HepG2 (cell line): Measurements from ENCODE around the gene CST3. TPM values are rescaled to one million over a fixed set of nuclear protein-coding genes. Genes with fewer than 3 reads are reported as not detected.

Experiments used
- HNF4G ChIP-seq, 2 experiments: sonication (generic) in 1 of 2; formaldehyde crosslinking in 1 of 2; IDR thresholded peaks; 2 replicates each; pipeline versions ENCODE4 v1.4.0 to v1.6.1; 2011 to 2020; ENCODE audit warnings: borderline replicate concordance in 2 of 2, low read depth in 2 of 2, mild to moderate bottlenecking in 2 of 2, low read length in 1 of 2, missing genetic modification reagents in 1 of 2, moderate library complexity in 1 of 2
- KMT2B ChIP-seq: IDR thresholded peaks from 2 replicates; pipeline ENCODE4 v1.6.1; 2016; ENCODE audit warnings: missing genetic modification reagents, missing compliant biosample characterization
- MED13 ChIP-seq: sonication (generic); formaldehyde crosslinking; IDR thresholded peaks from 2 replicates; pipeline ENCODE4 v1.5.0; 2020; ENCODE audit warnings: missing genetic modification reagents
- NFAT5 ChIP-seq: sonication (generic); formaldehyde crosslinking; IDR thresholded peaks from 2 replicates; pipeline ENCODE4 v1.4.0; 2020; ENCODE audit warnings: missing genetic modification reagents
- PHF21A ChIP-seq: sonication (generic); formaldehyde crosslinking; IDR thresholded peaks from 2 replicates; pipeline ENCODE4 v1.5.0; 2020; ENCODE audit warnings: mild to moderate bottlenecking, missing genetic modification reagents
- YY1 ChIP-seq: IDR thresholded peaks from 2 replicates; pipeline ENCODE4 v1.6.1; 2011; ENCODE audit warnings: low read length, low read depth, moderate library complexity, mild to moderate bottlenecking; ENCODE audit not compliant: insufficient read depth, insufficient replicate concordance
- ZNF501 ChIP-seq: sonication (generic); formaldehyde crosslinking; IDR thresholded peaks from 2 replicates; pipeline ENCODE4 v1.5.1; 2020; ENCODE audit warnings: mild to moderate bottlenecking, moderate library complexity, missing genetic modification reagents
- ZNF569 ChIP-seq: sonication (generic); formaldehyde crosslinking; IDR thresholded peaks from 2 replicates; pipeline ENCODE4 v1.5.0; 2020; ENCODE audit warnings: mild to moderate bottlenecking, missing genetic modification reagents, moderate library complexity, borderline replicate concordance
- ZNF572 ChIP-seq: sonication (generic); formaldehyde crosslinking; IDR thresholded peaks from 2 replicates; pipeline ENCODE4 v1.5.1; 2020; ENCODE audit warnings: mild to moderate bottlenecking, missing genetic modification reagents
- ZNF614 ChIP-seq: IDR thresholded peaks from 2 replicates; pipeline ENCODE4 v1.6.1; 2018; ENCODE audit warnings: missing biosample characterization, missing genetic modification reagents, inconsistent platforms, borderline replicate concordance
- ZNF674 ChIP-seq: sonication (generic); formaldehyde crosslinking; IDR thresholded peaks from 2 replicates; pipeline ENCODE4 v1.5.0; 2020; ENCODE audit warnings: low read depth, mild to moderate bottlenecking, missing genetic modification reagents
- ZNF709 ChIP-seq: sonication (generic); formaldehyde crosslinking; IDR thresholded peaks from 2 replicates; pipeline ENCODE4 v1.5.0; 2020; ENCODE audit warnings: mild to moderate bottlenecking, missing genetic modification reagents
- ZSCAN25 ChIP-seq: sonication (generic); formaldehyde crosslinking; IDR thresholded peaks from 2 replicates; pipeline ENCODE4 v1.8.0; 2022; ENCODE audit warnings: mild to moderate bottlenecking, missing genetic modification reagents
- ZUFSP ChIP-seq: sonication (generic); formaldehyde crosslinking; IDR thresholded peaks from 2 replicates; pipeline ENCODE4 v1.9.0; 2021; ENCODE audit warnings: missing genetic modification reagents, mild to moderate bottlenecking, borderline replicate concordance
- polyA plus RNA-seq, 8 experiments: library from polyadenylated mRNA; depleted of rRNA in 3 of 8; stranded (reverse) in 7 of 8; unstranded in 1 of 8; fragments of >200 nt; fragmentation: Illumina TruSeq in 4 of 8; extraction: Trizol in 4 of 8; gene quantifications; 2 replicates each; pipeline versions ENCODE4 v1.2.1 to v1.2.3, GENCODE V29; 2011 to 2016; ENCODE audit warnings: low read depth in 4 of 8, missing spikeins in 1 of 8, mixed read lengths in 1 of 8; ENCODE audit not compliant: insufficient read depth in 1 of 8
- total RNA-seq, 5 experiments: library from RNA; depleted of rRNA; stranded (reverse); fragments of >200 nt; fragmentation: Illumina TruSeq; extraction: Trizol; gene quantifications; 2 replicates each; pipeline ENCODE4 v1.2.3, GENCODE V29; 2016; ENCODE audit warnings: low read depth in 1 of 5
- TF ChIP-seq, protein P1 (sequence below): sonication (generic); formaldehyde crosslinking; IDR thresholded peaks from 2 replicates; pipeline ENCODE4 v1.4.0; 2020; ENCODE audit warnings: missing genetic modification reagents
- TF ChIP-seq, protein P2 (sequence below): sonication (generic); formaldehyde crosslinking; IDR thresholded peaks from 2 replicates; pipeline ENCODE4 v1.4.0; 2020; ENCODE audit warnings: missing genetic modification reagents

Gene CST3
- total and polyA plus RNA-seq, 2 of the 13 experiments (the other 11 are each of a cell fraction or from before 2014, with no cell fraction given) = 690 to 1,005 TPM

DNA sequence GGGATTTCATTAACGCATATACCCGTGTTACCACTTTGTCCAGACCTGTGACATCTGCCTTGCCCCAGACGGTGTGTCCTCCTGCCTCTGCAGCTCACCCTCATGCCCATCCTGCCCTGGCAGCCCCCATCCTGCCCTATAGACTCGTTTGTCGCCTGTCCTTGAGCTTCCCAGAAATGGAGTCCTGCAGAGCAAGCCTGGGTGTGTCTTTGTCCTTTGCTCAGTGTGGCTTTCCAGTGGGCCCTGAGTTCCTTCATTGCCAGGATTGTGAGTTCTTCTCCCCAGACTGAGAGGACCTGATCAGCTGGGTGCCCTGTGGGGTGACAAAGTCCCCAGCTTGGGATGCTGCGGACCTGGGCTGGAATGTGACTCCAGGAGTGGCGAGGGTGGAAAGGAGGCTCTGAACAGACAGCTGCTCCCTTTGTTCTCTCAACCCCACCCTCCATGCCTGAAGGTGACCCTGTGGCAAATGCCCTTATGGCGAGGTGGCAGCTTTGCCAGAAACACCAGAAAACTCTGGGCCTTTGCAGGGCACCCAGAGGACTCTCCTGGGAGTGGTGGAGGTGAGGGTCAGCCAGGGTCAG, 2.4 kb upstream of the CST3 start (continued):
- TF ChIP-seq NFAT5 (CRISPR knock-in tag) (peak; percentile 29), ZNF674 (no peak), ZNF501 (CRISPR knock-in tag) (peak; percentile 20; the same call in 1 of the 2 replicates), ZSCAN25 (CRISPR knock-in tag) (peak; percentile 73), ZNF614 (CRISPR knock-in tag) (0 out of 2 replicates have a peak, but pooled peaks have one; percentile 12), ZNF569 (no peak), ZNF709 (CRISPR knock-in tag) (0 out of 2 replicates have a peak, but pooled peaks have one; percentile 47), PHF21A (peak; percentile 38), HNF4G (IDR thresholded peaks at IDR 0.05; ENCODE audit: borderline replicate concordance, low read depth, low read length) (0 out of 2 replicates have a peak, but pooled peaks have one; percentile 40), HNF4G (CRISPR knock-in tag; IDR thresholded peaks at IDR 0.05; ENCODE audit: borderline replicate concordance, low read depth) (0 out of 2 replicates have a peak, but pooled peaks have one; percentile 9), MED13 (0 out of 2 replicates have a peak, but pooled peaks have one; percentile 28), ZUFSP (CRISPR knock-in tag) (no peak), KMT2B (CRISPR knock-in tag) (peak; percentile 22; the same call in 1 of the 2 replicates), ZNF572 (CRISPR knock-in tag) (peak; percentile 78; the same call in 1 of the 2 replicates), YY1 (peak; percentile 38)
- TF ChIP-seq, protein P1, sequence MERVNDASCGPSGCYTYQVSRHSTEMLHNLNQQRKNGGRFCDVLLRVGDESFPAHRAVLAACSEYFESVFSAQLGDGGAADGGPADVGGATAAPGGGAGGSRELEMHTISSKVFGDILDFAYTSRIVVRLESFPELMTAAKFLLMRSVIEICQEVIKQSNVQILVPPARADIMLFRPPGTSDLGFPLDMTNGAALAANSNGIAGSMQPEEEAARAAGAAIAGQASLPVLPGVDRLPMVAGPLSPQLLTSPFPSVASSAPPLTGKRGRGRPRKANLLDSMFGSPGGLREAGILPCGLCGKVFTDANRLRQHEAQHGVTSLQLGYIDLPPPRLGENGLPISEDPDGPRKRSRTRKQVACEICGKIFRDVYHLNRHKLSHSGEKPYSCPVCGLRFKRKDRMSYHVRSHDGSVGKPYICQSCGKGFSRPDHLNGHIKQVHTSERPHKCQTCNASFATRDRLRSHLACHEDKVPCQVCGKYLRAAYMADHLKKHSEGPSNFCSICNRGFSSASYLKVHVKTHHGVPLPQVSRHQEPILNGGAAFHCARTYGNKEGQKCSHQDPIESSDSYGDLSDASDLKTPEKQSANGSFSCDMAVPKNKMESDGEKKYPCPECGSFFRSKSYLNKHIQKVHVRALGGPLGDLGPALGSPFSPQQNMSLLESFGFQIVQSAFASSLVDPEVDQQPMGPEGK (CRISPR knock-in tag) = peak; percentile 56
- TF ChIP-seq, protein P2, sequence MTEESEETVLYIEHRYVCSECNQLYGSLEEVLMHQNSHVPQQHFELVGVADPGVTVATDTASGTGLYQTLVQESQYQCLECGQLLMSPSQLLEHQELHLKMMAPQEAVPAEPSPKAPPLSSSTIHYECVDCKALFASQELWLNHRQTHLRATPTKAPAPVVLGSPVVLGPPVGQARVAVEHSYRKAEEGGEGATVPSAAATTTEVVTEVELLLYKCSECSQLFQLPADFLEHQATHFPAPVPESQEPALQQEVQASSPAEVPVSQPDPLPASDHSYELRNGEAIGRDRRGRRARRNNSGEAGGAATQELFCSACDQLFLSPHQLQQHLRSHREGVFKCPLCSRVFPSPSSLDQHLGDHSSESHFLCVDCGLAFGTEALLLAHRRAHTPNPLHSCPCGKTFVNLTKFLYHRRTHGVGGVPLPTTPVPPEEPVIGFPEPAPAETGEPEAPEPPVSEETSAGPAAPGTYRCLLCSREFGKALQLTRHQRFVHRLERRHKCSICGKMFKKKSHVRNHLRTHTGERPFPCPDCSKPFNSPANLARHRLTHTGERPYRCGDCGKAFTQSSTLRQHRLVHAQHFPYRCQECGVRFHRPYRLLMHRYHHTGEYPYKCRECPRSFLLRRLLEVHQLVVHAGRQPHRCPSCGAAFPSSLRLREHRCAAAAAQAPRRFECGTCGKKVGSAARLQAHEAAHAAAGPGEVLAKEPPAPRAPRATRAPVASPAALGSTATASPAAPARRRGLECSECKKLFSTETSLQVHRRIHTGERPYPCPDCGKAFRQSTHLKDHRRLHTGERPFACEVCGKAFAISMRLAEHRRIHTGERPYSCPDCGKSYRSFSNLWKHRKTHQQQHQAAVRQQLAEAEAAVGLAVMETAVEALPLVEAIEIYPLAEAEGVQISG (CRISPR knock-in tag) = 0 out of 2 replicates have a peak, but pooled peaks have one; percentile 14
